K562 (cell line): ENCODE results near the gene HOXD12. TPM values are rescaled to one million over a fixed set of nuclear protein-coding genes. Genes with fewer than 3 reads are reported as not detected.

Source experiments
- ATAC-seq: fragments of 200-7000 bp; cut with Tn5 transposase; 3 replicates; pipeline ENCODE4 v1.9.1; 2020; ENCODE audit warnings: moderate library complexity
- BruUV-seq: library from RNA; stranded (reverse); fragments of 400-500 nt; replicated peaks from 2 replicates; lab custom pipeline; 2021; lab: Mats Ljungman, UMichigan
- CTCF ChIA-PET: fragments of 300-600 bp; formaldehyde crosslinking; extraction: SDS; loops from one replicate; lab custom pipeline; 2021; ENCODE audit warnings: low intra/inter-chr PET ratio; lab: Yijun Ruan, JAX
- POLR2A ChIA-PET: fragments of 300-600, 350-650 bp; sonication (Branson Sonifier 250); formaldehyde crosslinking; extraction: SDS; loops from one replicate; lab custom pipeline; 2021; ENCODE audit warnings: antibody characterized with exemption, inconsistent platforms; lab: Yijun Ruan, JAX
- DNase-seq, 4 experiments: peaks; one replicate each; pipeline versions ENCODE4 v3.0.0 to v3.0.0-alpha.2; 2011 to 2018; ENCODE audit warnings: low spot score in 3 of 4, mixed read lengths in 3 of 4; ENCODE audit errors: extremely low read depth in 1 of 4
- FAIRE-seq: peaks from 2 replicates; lab custom pipeline; 2011; peaks lifted over from hg19 to GRCh38; lab: Jason Lieb, UNC
- H2AFZ ChIP-seq: 2 replicates; pipeline ENCODE4 v1.6.0; 2011; ENCODE audit warnings: low read depth, low read length, control low read depth, inconsistent platforms
- H3K27ac ChIP-seq: fragments of 200-600 bp; 3 replicates; pipeline ENCODE4 v1.8.0; 2011; ENCODE audit warnings: low read depth, mild to moderate bottlenecking, control low read depth, inconsistent platforms, low read length, moderate library complexity, mixed read lengths; ENCODE audit errors: extremely low read depth
- H3K27me3 ChIP-seq, 2 experiments: fragments of 300-600 bp in 1 of 2; 2 replicates in 1 of 2; 3 replicates in 1 of 2; pipeline versions ENCODE4 v1.6.0 to v1.8.0; 2011; ENCODE audit warnings: inconsistent platforms in 2 of 2, low read length in 2 of 2, mild to moderate bottlenecking in 1 of 2, mixed read lengths in 1 of 2, moderate library complexity in 1 of 2; ENCODE audit not compliant: control insufficient read depth in 2 of 2, insufficient read depth in 2 of 2
- H3K36me3 ChIP-seq: fragments of 300-600 bp; 3 replicates; pipeline ENCODE4 v1.8.0; 2011; ENCODE audit warnings: mild to moderate bottlenecking, low read length, inconsistent platforms; ENCODE audit not compliant: control insufficient read depth, insufficient read depth
- H3K4me1 ChIP-seq, 2 experiments: fragments of 200-600 bp in 1 of 2; replicated peaks in 1 of 2; 2 replicates in 1 of 2; 3 replicates in 1 of 2; pipeline versions ENCODE4 v1.5.1 to v1.8.0; 2011; ENCODE audit warnings: inconsistent platforms in 2 of 2, low read length in 2 of 2, mild to moderate bottlenecking in 1 of 2, mixed read lengths in 1 of 2, moderate library complexity in 1 of 2; ENCODE audit not compliant: control insufficient read depth in 2 of 2, insufficient read depth in 2 of 2
- H3K4me2 ChIP-seq: 2 replicates; pipeline ENCODE4 v1.6.1; 2011; ENCODE audit warnings: low read length, control low read depth, inconsistent platforms, mixed read lengths; ENCODE audit not compliant: insufficient read depth
- H3K4me3 ChIP-seq: fragments of 200-600 bp; sonication (generic), shearing (Covaris generic); 2 replicates; pipeline ENCODE4 v1.5.1; 2016; ENCODE audit warnings: control low read depth, inconsistent platforms
- H3K79me2 ChIP-seq: fragments of 200-600 bp; 3 replicates; pipeline ENCODE4 v1.8.0; 2011; ENCODE audit warnings: low read length, inconsistent platforms; ENCODE audit not compliant: control insufficient read depth, insufficient read depth
- H3K9ac ChIP-seq, 2 experiments: 2 replicates each; pipeline versions ENCODE4 v1.6.0 to v1.6.1; 2011; ENCODE audit warnings: low read depth in 2 of 2, low read length in 2 of 2, control low read depth in 1 of 2, inconsistent platforms in 1 of 2, mild to moderate bottlenecking in 1 of 2, mixed read lengths in 1 of 2; ENCODE audit not compliant: insufficient read depth in 1 of 2
- H3K9me1 ChIP-seq: one replicate; pipeline ENCODE4 v1.6.0; 2011; ENCODE audit warnings: inconsistent platforms, mild to moderate bottlenecking, low read length, moderate library complexity; ENCODE audit not compliant: control insufficient read depth, insufficient read depth
- H3K9me3 ChIP-seq: replicated peaks from 2 replicates; pipeline ENCODE4 v1.5.1; 2011; ENCODE audit warnings: low read depth, low read length, inconsistent platforms; ENCODE audit not compliant: control insufficient read depth, insufficient read depth
- H4K20me1 ChIP-seq: replicated peaks from 2 replicates; pipeline ENCODE4 v1.6.1; 2011; ENCODE audit warnings: low read length, inconsistent platforms, mixed read lengths; ENCODE audit not compliant: control insufficient read depth, insufficient read depth
- ESRRB ChIP-seq: fragments of 250-450 bp; sonication (Bioruptor Pico); IDR thresholded peaks from 2 replicates; pipeline ENCODE4 v1.5.0; 2020; ENCODE audit warnings: mild to moderate bottlenecking, moderate library complexity, borderline replicate concordance
- MAFF ChIP-seq: IDR thresholded peaks from 2 replicates; pipeline ENCODE4 v1.6.1; 2012; ENCODE audit warnings: low read length, improper control_type of control experiment
- RBM17 ChIP-seq: fragments of 200-400 bp; formaldehyde crosslinking; IDR thresholded peaks from 2 replicates; pipeline ENCODE4 v1.6.1; 2017; ENCODE audit warnings: low read depth, mild to moderate bottlenecking, low read length, borderline replicate concordance
- RCOR1 ChIP-seq, 2 experiments: IDR thresholded peaks; 2 replicates each; pipeline ENCODE4 v1.6.1; 2012; ENCODE audit warnings: low read depth in 2 of 2, low read length in 2 of 2, borderline replicate concordance in 1 of 2, improper control_type of control experiment in 1 of 2
- STAT5B ChIP-seq: fragments of 250-450 bp; sonication (Bioruptor Pico); IDR thresholded peaks from 2 replicates; pipeline ENCODE4 v1.8.0; 2021; ENCODE audit warnings: mild to moderate bottlenecking, inconsistent platforms
- USF2 ChIP-seq: sonication (generic); formaldehyde crosslinking; IDR thresholded peaks from 2 replicates; pipeline ENCODE4 v1.5.0; 2020; ENCODE audit warnings: missing genetic modification reagents
- ZNF318 ChIP-seq, 2 experiments: fragments of 450-650 bp; IDR thresholded peaks; 2 replicates each; pipeline ENCODE4 v1.6.1; 2016; ENCODE audit warnings: mild to moderate bottlenecking in 2 of 2, borderline replicate concordance in 1 of 2, low read depth in 1 of 2, moderate library complexity in 1 of 2
- ZNF449 ChIP-seq: fragments of 250-450 bp; sonication (Bioruptor Pico); IDR thresholded peaks from 2 replicates; pipeline ENCODE4 v1.8.0; 2022; ENCODE audit warnings: moderate library complexity, mild to moderate bottlenecking, inconsistent platforms
- WGBS: fragments of 100-300 bp; shearing (Covaris generic); methylation state at CpG from one replicate; pipeline ENCODE4 v1.1.6; 2016; ENCODE audit warnings: low coverage, mixed read lengths; ENCODE audit not compliant: insufficient coverage; ENCODE audit errors: missing lambda C conversion rate; 5-methylcytosine and 5-hydroxymethylcytosine counted together
- in situ Hi-C: fragments of 300-500 bp; cut with MboI; formaldehyde crosslinking; loops from 4 replicates; pipeline ENCODE4 v1.15.0; 2018; ENCODE audit warnings: inconsistent platforms, mixed read lengths
- intact Hi-C: fragments of 100-400 bp; cut with micrococcal nuclease; formaldehyde crosslinking; loops from 2 replicates; pipeline ENCODE4 v1.14.2; 2022
- polyA plus RNA-seq, 8 experiments: library from polyadenylated mRNA; depleted of rRNA in 4 of 8; stranded (reverse) in 5 of 8; unstranded in 3 of 8; fragments of >200 nt; fragmentation: Nextera tagmentation in 2 of 8; fragmentation: Illumina TruSeq in 1 of 8; extraction: Ambion mirVana in 2 of 8; extraction: Trizol in 1 of 8; gene quantifications; 2 replicates each; pipeline versions ENCODE4 v1.2.1 to v1.2.3, GENCODE V29; 2011 to 2014; ENCODE audit warnings: inconsistent platforms in 1 of 8, missing spikeins in 1 of 8
- total RNA-seq, 7 experiments: library from RNA; depleted of rRNA in 6 of 7; stranded (reverse); fragments of >200 nt in 6 of 7; fragmentation: Illumina TruSeq in 2 of 7; extraction: Trizol in 2 of 7; gene quantifications; 2 replicates each; pipeline versions ENCODE4 v1.2.1 to v1.2.3, GENCODE V29; 2011 to 2021; ENCODE audit warnings: low replicate concordance in 1 of 7

HOXD12 gene
- total and polyA plus RNA-seq, 9 of the 15 experiments (the other 6 are each of a cell fraction or from before 2014, with no cell fraction given) = not detected

GRCh38 chr2:176105730-176106580 lies 6.4 kb downstream of the HOXD12 start:
- Histone ChIP-seq H3K4me2 (no peak overlapping the region), H3K4me3 (no peak overlapping the region), H3K27me3 (peaks cover 44 to 55% of the 10 kb centered on the region in 2 experiments), H3K9me3 (no peaks in the 10 kb centered on the region), H3K9ac (no peak overlapping the region), H3K36me3 (no peaks in the 10 kb centered on the region), H2AFZ (no peak overlapping the region), H3K79me2 (no peaks in the 10 kb centered on the region), H3K9me1 (no peaks in the 10 kb centered on the region), H4K20me1 (peaks cover 4% of the 10 kb centered on the region; the same call in 1 of the 2 replicates), H3K4me1 (peaks cover 0 to 9% of the 10 kb centered on the region in 2 experiments; a peak in 1 of 5 replicates), H3K27ac (no peak overlapping the region)
- intact Hi-C loops (no loop called here), in situ Hi-C loops (no loop called here)
- DNase-seq = no peak
- WGBS = 4% methylated on average over 23 of the region's 25 CpGs
- POLR2A ChIA-PET = no interaction called here
- CTCF ChIA-PET = no interaction called here
- no TSS peak for BruUV-seq
- no peak for FAIRE-seq
- ATAC-seq = no peak
- no peak for TF ChIP-seq STAT5B
- TF ChIP-seq RBM17 = no peak
- TF ChIP-seq ZNF449 (CRISPR knock-in tag) = no peak
- TF ChIP-seq RCOR1 (IDR thresholded peaks at IDR 0.05; ENCODE audit: borderline replicate concordance in 1 of 2, low read depth in 2 of 2, low read length in 2 of 2) = no peak
- TF ChIP-seq ZNF318 (IDR thresholded peaks at IDR 0.05; ENCODE audit: borderline replicate concordance in 1 of 2, low read depth in 1 of 2) = no peak
- no peak for TF ChIP-seq USF2 (CRISPR knock-in tag)
- TF ChIP-seq ESRRB = no peak
- no peak for TF ChIP-seq MAFF
